Lung (tissue), 12 donors: ENCODE measurements around the gene AK9. TPM values are rescaled to one million over a fixed set of nuclear protein-coding genes. Genes with fewer than 3 reads are reported as not detected.
"Not testable (repeated sequence)": the region's sequence is repeated elsewhere in the genome, so short reads cannot be mapped to it uniquely, and the experiment has no call there.

Experiments used
- ATAC-seq: fragments of 200-7000 bp; cut with Tn5 transposase; one replicate; pipeline ENCODE4 v1.9.1; 2020; ENCODE audit warnings: moderate number of reproducible peaks; ENCODE audit not compliant: insufficient read depth, low FRiP score
- DNase-seq, 3 donors: peaks; one replicate each; pipeline ENCODE4 v3.0.0-alpha.2; 2013 to 2017
- H3K27ac ChIP-seq, 2 donors: one replicate each; pipeline ENCODE4 v1.5.1; 2013; ENCODE audit warnings: mild to moderate bottlenecking in 2 of 2, moderate library complexity in 2 of 2, control low read depth in 1 of 2, inconsistent platforms in 1 of 2, low read depth in 1 of 2, low read length in 1 of 2
- H3K27me3 ChIP-seq, 3 donors: one replicate each; pipeline ENCODE4 v1.5.1; 2013; ENCODE audit warnings: low read length in 2 of 3; ENCODE audit not compliant: control insufficient read depth in 3 of 3, insufficient read depth in 3 of 3
- H3K36me3 ChIP-seq, 4 donors: one replicate each; pipeline ENCODE4 v1.5.1; 2013; ENCODE audit warnings: low read length in 4 of 4, mild to moderate bottlenecking in 1 of 4, moderate library complexity in 1 of 4; ENCODE audit not compliant: control insufficient read depth in 4 of 4, insufficient read depth in 4 of 4
- H3K4me1 ChIP-seq, 5 donors: one replicate each; pipeline ENCODE4 v1.5.1; 2013; ENCODE audit warnings: low read length in 5 of 5, mild to moderate bottlenecking in 2 of 5, moderate library complexity in 1 of 5; ENCODE audit not compliant: control insufficient read depth in 5 of 5, insufficient read depth in 5 of 5
- H3K4me3 ChIP-seq: one replicate; pipeline ENCODE4 v1.5.1; 2013; ENCODE audit warnings: mild to moderate bottlenecking, control low read depth, moderate library complexity
- H3K9ac ChIP-seq, 2 donors: one replicate each; pipeline ENCODE4 v1.5.1; 2013; ENCODE audit warnings: low read length in 2 of 2, control low read depth in 1 of 2; ENCODE audit not compliant: insufficient read depth in 1 of 2
- H3K9me3 ChIP-seq, 4 donors: one replicate each; pipeline ENCODE4 v1.5.1; 2013; ENCODE audit warnings: low read length in 3 of 4, mild to moderate bottlenecking in 1 of 4, moderate library complexity in 1 of 4; ENCODE audit not compliant: control insufficient read depth in 4 of 4, insufficient read depth in 3 of 4
- CTCF ChIP-seq: IDR thresholded peaks from 2 replicates; pipeline ENCODE4 v1.5.1; 2012; ENCODE audit warnings: mild to moderate bottlenecking; ENCODE audit errors: control extremely low read depth, extremely low read depth
- WGBS, 2 donors: extraction: QIAGEN DNeasy Blood & Tissue Kit; methylation state at CpG; one replicate each; pipeline ENCODE4 v1.1.7; 2013; 5-methylcytosine and 5-hydroxymethylcytosine counted together
- polyA plus RNA-seq, 2 donors: library from polyadenylated mRNA; stranded (reverse); fragments of 200-250 nt; gene quantifications; one replicate each; pipeline ENCODE4 v1.2.1, GENCODE V29; 2013
- total RNA-seq, 2 donors: library from RNA; depleted of rRNA in 1 of 2; stranded (reverse); fragments of >200 nt in 1 of 2; gene quantifications; one replicate each; pipeline ENCODE4 v1.2.1, GENCODE V29; 2014 to 2021
- donor health status: control.
- donor health status: control.
- donor health status: Bipolar disorder and iron deficiency.
- donor health status: healthy.
- donor health status: DM: yes; HTN: yes; CAD: no.

AK9 gene
- total and polyA plus RNA-seq, 4 donors, result 4.1 to 26.3 (median 7.2) TPM

GRCh38 chr6:109521080-109521479 is 169.9 kb downstream of the AK9 start:
- WGBS, 2 donors, result 32 to 72% methylated on average over 3 of the region's 3 CpGs
- Histone ChIP-seq H3K9me3 (no peaks in the 10 kb centered on the region), H3K27me3 (no peaks in the 10 kb centered on the region), H3K4me3 (no peak overlapping the region), H3K4me1 (no peaks in the 10 kb centered on the region), H3K27ac (no peak overlapping the region), H3K36me3 (no peaks in the 10 kb centered on the region), H3K9ac (no peak overlapping the region)
- ATAC-seq (no peak), DNase-seq (no peak)
- no peak for TF ChIP-seq CTCF

DNA sequence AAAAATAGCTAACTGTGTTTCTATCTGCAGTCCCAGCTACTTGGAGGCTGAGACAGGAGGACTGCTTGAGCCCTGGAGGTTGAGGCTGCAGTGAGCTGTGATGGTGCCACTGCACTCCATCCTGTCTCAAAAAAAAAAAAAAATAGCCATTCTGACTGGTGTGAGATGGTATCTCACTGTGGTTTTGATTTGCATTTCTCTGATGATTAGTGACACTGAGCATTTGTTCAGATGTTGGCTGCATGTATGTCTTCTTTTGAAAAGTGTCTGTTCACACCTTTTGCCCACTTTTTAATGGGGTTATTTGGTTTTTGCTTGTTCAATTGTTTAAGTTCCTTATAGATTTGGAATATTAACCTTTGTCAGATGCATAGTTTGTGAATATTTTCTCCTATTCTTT is 171.4 kb downstream of the AK9 start:
- ATAC-seq, H3K4me3 ChIP-seq, H3K4me1 ChIP-seq, H3K36me3 ChIP-seq, DNase-seq, H3K9ac ChIP-seq, H3K27me3 ChIP-seq, H3K9me3 ChIP-seq, H3K27ac ChIP-seq: not testable (repeated sequence)

DNA sequence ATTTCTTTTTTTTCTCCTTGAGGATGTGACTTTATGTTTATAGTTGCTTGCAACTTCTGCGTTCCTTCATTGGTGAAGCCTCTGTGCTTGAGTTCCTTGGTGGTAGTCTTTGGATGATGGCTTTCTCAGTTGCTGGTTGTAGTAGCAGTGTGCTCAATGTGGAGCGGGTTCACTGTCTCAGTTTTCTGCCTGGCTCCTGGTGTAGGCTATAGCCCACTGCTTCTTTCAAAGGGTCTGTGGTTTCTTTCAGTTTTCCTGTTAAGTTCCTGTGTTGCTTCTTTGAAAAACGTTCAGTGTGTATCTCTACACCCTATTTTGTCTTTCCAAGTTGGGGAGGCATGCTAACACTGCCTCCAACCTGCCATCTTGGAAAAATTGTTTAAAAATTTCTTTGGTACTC is 174.1 kb downstream of the AK9 start:
- Histone ChIP-seq H3K27me3 (no peaks in the 10 kb centered on the region), H3K36me3 (no peaks in the 10 kb centered on the region), H3K9me3 (no peaks in the 10 kb centered on the region), H3K4me1 (no peaks in the 10 kb centered on the region), H3K27ac (no peak overlapping the region), H3K9ac (no peak overlapping the region), H3K4me3 (no peak overlapping the region)
- no peak for DNase-seq
- no peak for TF ChIP-seq CTCF
- 35 to 63% methylated on average over 3 of the region's 3 CpGs for WGBS, 2 donors
- ATAC-seq, result no peak

- no peak overlapping the region for H3K4me3 ChIP-seq
- DNase-seq, result no peak
- no peak overlapping the region for H3K9ac ChIP-seq
- H3K27me3 ChIP-seq, result no peaks in the 10 kb centered on the region
- no peaks in the 10 kb centered on the region for H3K9me3 ChIP-seq
- no peaks in the 10 kb centered on the region for H3K4me1 ChIP-seq
- TF ChIP-seq CTCF, result no peak
- no peak overlapping the region for H3K27ac ChIP-seq
- WGBS, 2 donors, result 35 to 39% methylated on average over 6 of the region's 6 CpGs
- no peak for ATAC-seq
- H3K36me3 ChIP-seq, result no peaks in the 10 kb centered on the region
Observed at GRCh38 chr6:109515781-109516409, 175.1 kb downstream of the AK9 start.
